ENCODE measurements around the gene BLOC1S1. TPM values are rescaled to one million over a fixed set of nuclear protein-coding genes. Genes with fewer than 3 reads are reported as not detected.

Gene BLOC1S1
- total RNA-seq, 3 donors from 2014 or later = 141 to 238 (median 162) TPM

DNA sequence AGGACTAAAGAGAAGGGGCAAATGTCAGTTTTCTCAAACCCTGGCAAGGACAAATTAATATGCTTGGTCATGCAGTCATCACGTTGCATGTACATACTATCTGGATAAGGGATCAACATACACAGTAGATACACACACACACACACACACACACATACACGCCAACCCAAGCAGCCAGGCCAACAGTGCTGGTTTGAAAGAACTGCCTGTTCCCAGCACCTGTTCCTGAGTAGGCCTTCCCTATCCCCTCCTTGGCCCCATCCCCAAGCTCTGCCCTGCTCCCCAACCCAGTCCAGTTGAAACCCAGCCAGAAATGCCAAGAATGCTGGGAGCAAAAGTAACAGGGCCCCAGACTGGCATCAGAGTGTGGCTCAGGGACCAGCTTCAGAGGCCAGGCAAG is 12.6 kb upstream of the BLOC1S1 start:
- no peaks in the 10 kb centered on the region for H3K27me3 ChIP-seq
- no peak for DNase-seq (ENCODE audit: low spot score in 2 of 2)
- TF ChIP-seq POLR2AphosphoS5 (IDR thresholded peaks at IDR 0.05) (no peak), POLR2A (IDR thresholded peaks at IDR 0.05) (no peak)
- TF ChIP-seq, protein P1, sequence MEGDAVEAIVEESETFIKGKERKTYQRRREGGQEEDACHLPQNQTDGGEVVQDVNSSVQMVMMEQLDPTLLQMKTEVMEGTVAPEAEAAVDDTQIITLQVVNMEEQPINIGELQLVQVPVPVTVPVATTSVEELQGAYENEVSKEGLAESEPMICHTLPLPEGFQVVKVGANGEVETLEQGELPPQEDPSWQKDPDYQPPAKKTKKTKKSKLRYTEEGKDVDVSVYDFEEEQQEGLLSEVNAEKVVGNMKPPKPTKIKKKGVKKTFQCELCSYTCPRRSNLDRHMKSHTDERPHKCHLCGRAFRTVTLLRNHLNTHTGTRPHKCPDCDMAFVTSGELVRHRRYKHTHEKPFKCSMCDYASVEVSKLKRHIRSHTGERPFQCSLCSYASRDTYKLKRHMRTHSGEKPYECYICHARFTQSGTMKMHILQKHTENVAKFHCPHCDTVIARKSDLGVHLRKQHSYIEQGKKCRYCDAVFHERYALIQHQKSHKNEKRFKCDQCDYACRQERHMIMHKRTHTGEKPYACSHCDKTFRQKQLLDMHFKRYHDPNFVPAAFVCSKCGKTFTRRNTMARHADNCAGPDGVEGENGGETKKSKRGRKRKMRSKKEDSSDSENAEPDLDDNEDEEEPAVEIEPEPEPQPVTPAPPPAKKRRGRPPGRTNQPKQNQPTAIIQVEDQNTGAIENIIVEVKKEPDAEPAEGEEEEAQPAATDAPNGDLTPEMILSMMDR (IDR thresholded peaks at IDR 0.05) = no peak
- H3K27ac ChIP-seq = peak overlapping the region in 1 of 2 donors; percentile 63
- intact Hi-C loops (cut with DNase I; ENCODE audit: low total_unique reads) = no loop called here
- peak overlapping the region in 2 of 3 donors; percentile 5 to 31 for H3K4me3 ChIP-seq
- peaks cover 0 to 3% of the 10 kb centered on the region in 2 donors for H3K4me1 ChIP-seq
- no peaks in the 10 kb centered on the region for H3K9me3 ChIP-seq
- H3K36me3 ChIP-seq = no peaks in the 10 kb centered on the region

DNA sequence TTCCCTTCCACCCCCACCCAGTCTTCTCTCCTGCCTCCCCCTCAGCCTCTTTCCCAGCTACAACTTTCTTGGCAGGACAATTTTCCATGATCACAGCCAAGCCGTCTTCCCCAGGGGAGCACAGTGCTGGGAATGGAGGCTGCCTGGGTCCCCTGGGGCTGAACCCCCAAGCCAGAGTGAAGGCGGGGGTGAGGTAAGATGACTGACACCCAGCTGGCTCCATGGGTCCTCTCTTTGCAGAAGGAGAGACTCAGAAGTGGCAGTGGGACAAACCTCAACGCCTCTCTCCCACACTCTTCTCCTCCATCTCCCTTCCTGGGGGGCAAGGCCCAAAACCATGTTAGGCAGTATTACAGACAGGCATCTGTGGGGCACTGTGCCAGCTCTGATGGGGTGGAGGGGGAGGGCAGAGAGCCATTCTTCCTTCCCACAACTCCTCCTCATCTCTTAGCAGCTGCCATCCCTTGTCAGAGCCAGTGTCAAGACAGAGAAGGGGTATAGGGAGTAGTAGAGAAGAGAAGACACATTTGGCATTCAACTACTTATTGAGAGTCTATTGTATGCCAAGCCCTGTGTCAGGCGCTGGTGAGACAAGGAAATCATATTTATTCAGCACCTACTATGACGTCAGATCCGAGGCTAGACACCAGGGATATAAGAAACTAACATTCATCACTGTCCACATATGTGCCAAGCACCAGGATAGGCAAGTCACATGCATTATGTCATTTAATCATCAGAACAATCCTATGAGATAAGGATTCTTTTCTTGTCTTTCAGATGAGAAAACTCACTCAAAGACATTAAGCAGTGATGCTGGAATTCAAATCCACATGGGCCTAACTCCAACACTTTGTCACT is 11.7 kb upstream of the BLOC1S1 start:
- intact Hi-C loops (cut with DNase I; ENCODE audit: low total_unique reads) = no loop called here
- TF ChIP-seq POLR2A (IDR thresholded peaks at IDR 0.05) (no peak), POLR2AphosphoS5 (IDR thresholded peaks at IDR 0.05) (peak in 1 of 3 donors; percentile 38)
- Histone ChIP-seq H3K4me1 (peaks cover 0 to 4% of the 10 kb centered on the region in 2 donors), H3K27ac (peak overlapping the region in 1 of 2 donors; percentile 63), H3K27me3 (no peaks in the 10 kb centered on the region), H3K36me3 (no peaks in the 10 kb centered on the region), H3K9me3 (no peaks in the 10 kb centered on the region), H3K4me3 (peak overlapping the region in 1 of 3 donors; percentile 31)
- no peak for DNase-seq (ENCODE audit: low spot score in 2 of 2)

DNA sequence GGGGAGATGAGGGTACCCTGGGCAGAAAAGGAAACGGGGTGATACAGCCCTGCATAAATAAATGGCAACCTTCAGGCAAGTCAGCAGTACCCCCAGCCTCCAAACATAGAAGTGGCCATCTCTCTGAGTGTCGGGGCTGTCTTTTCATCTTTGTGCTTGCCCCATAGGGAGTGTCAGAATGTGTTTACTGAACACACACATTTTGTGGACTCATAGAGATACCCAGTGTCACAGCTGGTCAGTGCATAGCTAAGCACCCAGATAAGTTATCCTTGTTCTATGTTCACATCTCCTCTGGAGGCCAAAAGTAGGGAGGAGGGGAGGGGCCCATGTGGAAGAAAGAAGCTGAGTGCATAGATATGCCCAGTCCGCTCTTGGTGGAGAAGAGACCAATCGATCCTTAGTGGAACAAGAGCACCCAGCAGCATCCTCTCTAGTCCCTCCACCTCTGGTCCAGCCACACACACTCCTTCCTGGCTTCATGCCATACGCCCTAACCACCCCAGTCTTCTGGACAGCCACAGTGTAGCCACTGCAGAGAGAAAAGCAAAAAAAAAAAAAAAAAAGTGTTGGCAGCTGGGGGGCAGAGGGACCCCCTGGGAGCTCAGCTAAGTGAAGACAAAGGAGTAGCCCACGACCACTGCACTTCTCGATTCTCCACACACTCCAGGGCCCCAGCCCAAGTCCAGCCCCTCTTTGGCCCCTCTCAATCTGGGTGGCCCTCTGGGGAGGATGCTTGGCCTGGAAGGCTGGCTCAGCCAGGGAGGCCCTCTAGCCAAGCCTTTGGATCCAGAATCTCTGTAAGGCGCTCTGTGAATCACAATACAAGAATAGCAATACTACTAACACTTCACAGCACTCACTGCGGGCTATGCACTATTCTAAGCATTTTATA is 10.8 kb upstream of the BLOC1S1 start:
- Histone ChIP-seq H3K4me1 (peaks cover 0 to 4% of the 10 kb centered on the region in 2 donors), H3K36me3 (no peaks in the 10 kb centered on the region), H3K4me3 (peak overlapping the region; percentile 25 to 68 (median 49)), H3K9me3 (no peaks in the 10 kb centered on the region), H3K27me3 (no peaks in the 10 kb centered on the region), H3K27ac (peak overlapping the region in 1 of 2 donors; percentile 58)
- intact Hi-C loops (cut with DNase I; ENCODE audit: low total_unique reads) = no loop called here
- TF ChIP-seq POLR2A (IDR thresholded peaks at IDR 0.05) (no peak), POLR2AphosphoS5 (IDR thresholded peaks at IDR 0.05) (no peak)
- DNase-seq (ENCODE audit: low spot score in 2 of 2) = no peak

DNA sequence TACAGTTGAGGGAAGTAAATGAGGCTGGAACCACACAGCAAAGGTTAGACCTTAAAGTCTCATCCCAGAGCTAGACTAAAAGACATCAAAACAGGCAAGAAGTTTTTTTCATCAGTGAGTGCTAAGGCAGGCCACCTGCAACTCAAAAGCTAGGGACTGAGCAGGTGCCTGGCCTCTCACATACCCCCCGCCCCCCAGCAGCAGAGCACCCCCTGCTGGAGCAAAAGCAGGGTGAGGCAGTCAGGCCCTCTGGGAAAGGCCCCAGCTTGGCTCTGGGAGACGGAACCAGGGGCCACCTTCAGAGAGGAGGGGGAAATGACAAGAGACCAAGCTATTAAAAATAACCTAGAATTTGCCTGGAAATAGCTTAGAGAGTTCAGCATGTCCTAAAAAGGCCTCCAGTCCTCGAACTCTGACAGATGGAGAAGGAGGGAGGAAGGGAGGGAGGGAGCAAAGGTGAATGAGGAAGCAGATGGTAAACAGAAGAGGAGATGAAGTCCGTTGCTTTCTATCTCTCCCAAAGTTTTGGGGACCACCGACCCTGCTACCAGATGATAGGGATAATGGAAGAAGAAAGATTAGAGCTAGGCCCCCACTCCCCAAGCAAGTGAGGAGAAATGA is 10.0 kb upstream of the BLOC1S1 start:
- peak overlapping the region; percentile 49 to 86 (median 68) for H3K4me3 ChIP-seq
- H3K36me3 ChIP-seq = no peaks in the 10 kb centered on the region
- DNase-seq (ENCODE audit: low spot score in 2 of 2) = no peak
- H3K27me3 ChIP-seq = no peaks in the 10 kb centered on the region
- intact Hi-C loops (cut with DNase I; ENCODE audit: low total_unique reads) = no loop called here
- peaks cover 0 to 4% of the 10 kb centered on the region in 2 donors for H3K4me1 ChIP-seq
- TF ChIP-seq POLR2A (IDR thresholded peaks at IDR 0.05) = no peak
- TF ChIP-seq, protein P1 (IDR thresholded peaks at IDR 0.05) = no peak
- TF ChIP-seq POLR2AphosphoS5 (IDR thresholded peaks at IDR 0.05) = no peak
- peak overlapping the region in 1 of 2 donors; percentile 53 for H3K27ac ChIP-seq
- no peaks in the 10 kb centered on the region for H3K9me3 ChIP-seq

DNA sequence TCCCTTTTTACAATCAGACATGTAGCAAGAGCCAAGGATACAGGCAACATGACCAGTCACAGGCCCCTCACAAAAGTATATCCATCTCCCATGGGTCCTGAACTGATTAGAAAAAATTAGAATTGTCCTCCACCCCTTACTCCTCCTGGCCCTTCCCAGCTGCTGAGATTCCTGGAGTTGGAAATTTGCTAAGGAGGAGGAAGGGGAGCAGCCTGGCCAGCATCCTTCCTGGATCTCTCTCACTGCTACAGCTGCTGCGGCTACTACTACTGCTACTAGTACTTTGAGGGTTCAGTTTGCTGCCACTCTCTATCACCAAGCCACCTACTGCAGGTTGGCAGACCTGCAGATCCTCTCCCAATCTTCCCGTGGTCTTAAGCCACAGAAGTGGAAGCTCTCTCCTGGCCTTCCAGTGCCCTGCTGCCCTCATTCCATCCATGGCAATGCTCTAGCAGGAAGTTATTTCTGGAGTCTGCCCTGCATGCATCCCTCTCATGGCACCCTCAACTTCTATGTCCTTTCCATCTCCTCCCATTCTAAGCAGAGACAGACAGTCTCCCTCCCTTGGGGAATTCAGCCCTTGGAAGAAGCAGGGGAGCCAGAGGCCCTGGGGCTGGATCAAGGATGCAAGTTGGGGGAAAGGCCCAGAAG is 9.2 kb upstream of the BLOC1S1 start:
- peaks cover 0 to 4% of the 10 kb centered on the region in 2 donors for H3K4me1 ChIP-seq
- peak overlapping the region in 1 of 2 donors; percentile 53 for H3K27ac ChIP-seq
- intact Hi-C loops (cut with DNase I; ENCODE audit: low total_unique reads) = no loop called here
- H3K9me3 ChIP-seq = no peaks in the 10 kb centered on the region
- TF ChIP-seq, protein P1 (IDR thresholded peaks at IDR 0.05) = no peak
- peak overlapping the region; percentile 49 to 86 (median 68) for H3K4me3 ChIP-seq
- no peaks in the 10 kb centered on the region for H3K36me3 ChIP-seq
- no peak for DNase-seq (ENCODE audit: low spot score in 2 of 2)
- no peaks in the 10 kb centered on the region for H3K27me3 ChIP-seq

All from breast epithelium (tissue), 4 donors.